B cell (primary cell): ENCODE measurements around the gene RABEPK.

Experiments used
- CTCF ChIP-seq: fragments of 200-600 bp; IDR thresholded peaks from one replicate; pipeline ENCODE4 v1.8.0; 2022; ENCODE audit warnings: antibody characterized with exemption, mild to moderate bottlenecking
- EZH2 ChIP-seq: IDR thresholded peaks from 2 replicates; pipeline ENCODE4 v1.6.1; 2012; ENCODE audit warnings: borderline replicate concordance, low read depth, mild to moderate bottlenecking, moderate library complexity, low read length; ENCODE audit not compliant: insufficient read depth, poor library complexity, severe bottlenecking

- no peak for TF ChIP-seq EZH2
- no peak for TF ChIP-seq CTCF
Measured at GRCh38 chr9:125218621-125219020, 18.3 kb downstream of the RABEPK start.
